ENCODE results near the gene AGGF1.
A peak's percentile ranks its signal among the peaks of the same experiment; 100 is the strongest.
"Not testable (repeated sequence)": the region's sequence is repeated elsewhere in the genome, so short reads cannot be mapped to it uniquely, and the experiment has no call there.

AGGF1 gene

DNA sequence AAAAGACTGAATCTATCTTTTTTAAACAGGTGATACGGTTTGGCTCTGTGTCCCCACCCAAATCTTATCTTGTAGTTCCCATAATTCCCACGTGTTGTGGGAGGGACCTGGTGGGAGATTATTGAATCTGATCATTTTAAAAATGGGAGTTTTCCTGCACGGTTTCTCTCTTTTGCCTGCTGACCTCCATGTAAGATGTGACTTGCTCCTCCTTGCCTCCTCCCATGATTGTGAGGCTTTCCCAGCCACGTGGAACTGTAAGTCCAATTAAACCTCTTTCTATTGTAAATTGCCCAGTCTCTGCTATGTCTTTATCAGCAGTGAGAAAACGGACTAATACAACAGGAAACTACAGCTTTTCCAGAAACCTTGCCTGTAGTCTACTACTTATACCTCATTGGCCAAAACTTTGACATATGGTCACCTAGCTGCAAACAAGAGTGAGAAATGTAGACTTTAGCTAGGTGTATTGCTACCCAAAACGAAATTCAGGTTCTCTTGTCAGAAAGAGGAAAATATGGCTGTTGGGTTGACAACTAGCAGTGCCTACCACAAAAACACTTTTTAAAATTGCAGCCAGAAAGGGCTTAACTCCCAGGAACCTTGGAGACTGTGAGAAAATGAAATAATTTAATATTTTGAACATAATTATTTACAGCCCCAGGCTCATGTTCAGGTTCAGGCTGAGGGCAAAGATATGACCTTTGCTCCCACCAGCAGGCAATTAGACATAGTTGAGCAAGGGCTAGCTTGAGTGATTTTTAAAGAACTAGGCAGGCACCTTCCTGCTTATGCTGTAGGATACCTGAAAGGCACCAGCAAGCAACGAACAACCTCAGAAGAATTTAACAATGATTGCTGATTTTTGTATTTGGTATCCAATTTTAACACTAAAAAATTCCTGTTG is 7.4 kb upstream of the AGGF1 start:
- no peak for DNase-seq (ENCODE audit: low spot score)

DNA sequence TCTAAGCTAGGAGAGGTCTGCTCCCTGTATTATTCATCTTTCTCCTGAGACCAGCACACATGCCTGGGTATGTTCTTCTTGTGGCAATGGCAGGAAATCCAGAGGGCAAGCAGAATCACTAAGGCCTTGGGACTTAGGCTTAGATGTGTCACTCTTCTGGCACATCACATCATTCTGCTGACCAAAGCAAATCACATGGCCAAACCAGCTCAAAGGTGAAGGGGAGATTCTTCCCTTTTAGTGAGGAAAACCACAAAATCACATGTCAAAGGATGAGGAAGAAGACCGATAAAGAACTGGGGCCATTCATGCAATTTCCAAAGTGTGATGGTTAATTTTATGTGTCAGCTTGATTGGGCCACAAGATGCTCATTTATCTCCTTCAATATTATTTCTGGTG is 5.7 kb upstream of the AGGF1 start:
- DNase-seq (ENCODE audit: low spot score): no peak

DNA sequence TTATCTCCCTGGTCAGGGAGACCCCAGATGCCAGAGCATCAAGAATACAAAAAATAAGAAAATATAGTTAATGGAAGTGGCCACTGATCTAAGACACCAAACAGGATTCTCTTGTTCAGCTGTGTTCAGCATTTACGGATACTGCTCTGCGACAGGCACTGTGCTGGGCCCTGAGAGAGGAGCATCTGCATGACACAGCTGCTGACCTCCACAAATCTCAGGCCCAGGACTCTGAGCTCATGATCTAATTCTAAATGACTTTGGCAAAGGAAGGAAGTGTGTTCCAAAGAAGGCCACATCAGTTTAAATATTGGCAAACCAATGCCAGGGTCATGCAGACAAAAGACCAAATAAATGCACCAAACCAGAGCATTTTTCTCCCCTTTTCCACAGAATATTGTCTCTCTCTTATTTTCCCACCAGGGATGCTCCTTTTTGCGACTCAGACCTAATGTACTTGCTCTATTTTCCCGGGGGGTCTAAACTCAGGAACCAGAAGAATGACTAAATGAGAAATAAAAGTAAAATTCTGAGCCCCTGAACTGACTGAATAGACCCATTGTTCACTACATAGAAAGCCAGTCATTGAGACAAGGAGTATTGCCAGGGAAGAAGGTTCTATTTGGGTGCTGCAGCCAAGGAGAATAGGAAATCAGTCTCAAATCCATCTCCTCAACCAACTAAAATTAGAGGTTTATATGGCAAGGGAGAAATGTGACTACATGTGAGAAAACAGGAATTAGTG is 1.4 kb upstream of the AGGF1 start:
- DNase-seq (ENCODE audit: low spot score): no peak

DNA sequence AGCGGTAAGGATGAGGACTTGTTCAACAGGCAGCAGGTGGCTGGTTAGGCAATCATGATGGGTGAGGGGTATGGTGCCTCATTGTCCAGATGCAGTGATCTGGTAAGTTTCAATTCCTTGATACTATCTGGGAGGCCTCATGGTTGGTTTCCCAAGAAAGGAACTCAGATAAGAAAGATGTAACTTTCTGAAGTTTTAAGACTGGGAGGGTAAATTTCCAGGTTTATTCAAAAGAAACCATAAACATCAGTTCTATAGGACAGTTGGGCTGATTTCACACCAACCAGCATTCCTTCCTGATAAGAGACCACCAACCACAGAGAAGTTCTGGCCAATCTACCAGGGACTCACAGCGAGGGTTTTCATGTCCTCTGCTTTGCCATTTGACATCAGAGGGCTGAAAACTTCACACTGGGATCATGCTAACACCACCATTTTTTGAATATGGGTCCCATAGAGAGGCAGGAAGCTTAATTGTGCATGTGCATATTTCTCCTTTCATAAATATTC is 773 bp upstream of the AGGF1 start:
- DNase-seq (ENCODE audit: low spot score): no peak

DNA sequence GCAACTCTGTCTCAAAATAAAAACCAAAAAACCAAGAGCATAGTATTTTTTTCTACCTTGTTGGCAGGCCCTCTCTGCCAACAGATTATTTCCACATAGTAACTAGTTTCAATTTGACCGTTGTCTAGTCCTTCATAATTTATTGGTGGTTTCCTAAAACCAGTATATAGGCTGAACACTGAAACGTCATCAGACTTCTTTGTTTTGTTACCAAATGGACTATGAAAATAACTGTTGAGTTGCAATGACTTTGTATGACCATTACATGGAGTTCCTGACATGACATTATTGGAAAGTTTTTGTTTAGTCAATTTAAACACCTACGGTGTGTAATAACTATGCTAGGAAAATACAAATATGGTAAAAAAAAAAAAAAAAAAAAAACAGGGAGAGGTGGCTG is 1.7 kb downstream of the AGGF1 start:
- DNase-seq (ENCODE audit: low spot score): no peak

DNA sequence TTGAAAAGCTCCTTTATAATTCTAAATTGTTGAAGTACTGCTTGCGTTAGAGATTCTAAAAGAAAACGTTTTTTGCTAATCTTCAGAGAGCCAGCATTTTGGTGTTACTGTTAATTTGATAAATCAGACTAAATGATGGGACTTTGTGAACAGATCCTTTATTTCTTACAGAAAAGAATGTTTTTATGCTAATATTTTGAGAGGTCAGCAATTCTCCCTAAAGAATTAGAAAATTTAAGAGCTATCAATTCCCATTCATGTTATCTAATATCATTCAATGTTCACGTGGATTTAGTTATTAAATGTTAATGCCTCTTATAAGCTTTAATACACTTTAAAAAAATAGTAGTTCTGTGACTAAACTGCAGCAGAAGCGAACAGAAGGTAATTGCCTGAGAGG is 2.4 kb downstream of the AGGF1 start:
- no peak for DNase-seq (ENCODE audit: low spot score)

DNA sequence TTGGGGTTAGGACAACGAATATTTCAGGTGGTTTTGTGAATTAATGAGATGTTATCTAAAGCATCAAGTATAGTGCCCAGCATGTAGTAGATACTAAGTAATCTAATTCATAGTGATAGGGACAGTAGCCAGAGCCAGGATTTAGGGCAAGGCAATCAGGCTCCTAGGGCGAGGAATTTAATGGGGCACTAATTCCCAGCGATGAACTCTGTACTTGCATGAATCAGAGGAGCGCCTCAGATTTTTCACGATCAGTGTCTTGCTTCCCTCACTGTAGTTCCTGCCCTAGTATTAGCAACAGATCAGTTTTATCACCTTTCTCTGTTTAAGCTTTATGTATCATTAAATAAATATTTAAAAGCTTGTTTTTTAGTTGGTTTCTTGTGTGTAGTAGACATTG is 3.1 kb downstream of the AGGF1 start:
- DNase-seq (ENCODE audit: low spot score): no peak

DNA sequence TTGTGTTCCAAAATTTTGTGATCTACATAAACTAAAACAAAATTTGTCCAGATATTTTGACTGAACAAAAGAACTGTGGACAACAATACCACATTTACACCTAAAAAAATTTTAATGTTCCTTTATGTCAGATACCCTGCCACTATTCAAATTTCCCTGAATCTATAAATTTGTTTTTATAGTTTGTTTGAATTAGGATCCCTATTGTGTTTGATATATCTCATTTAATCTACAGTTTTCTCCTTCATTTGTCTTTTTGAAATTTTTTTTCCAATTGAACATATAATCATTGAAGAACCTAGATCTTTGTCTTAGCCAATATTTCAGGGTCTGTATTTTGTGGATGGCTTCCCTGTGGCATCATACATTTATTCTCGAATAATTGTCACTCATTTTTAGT is 5.7 kb downstream of the AGGF1 start:
- DNase-seq (ENCODE audit: low spot score): no peak

DNA sequence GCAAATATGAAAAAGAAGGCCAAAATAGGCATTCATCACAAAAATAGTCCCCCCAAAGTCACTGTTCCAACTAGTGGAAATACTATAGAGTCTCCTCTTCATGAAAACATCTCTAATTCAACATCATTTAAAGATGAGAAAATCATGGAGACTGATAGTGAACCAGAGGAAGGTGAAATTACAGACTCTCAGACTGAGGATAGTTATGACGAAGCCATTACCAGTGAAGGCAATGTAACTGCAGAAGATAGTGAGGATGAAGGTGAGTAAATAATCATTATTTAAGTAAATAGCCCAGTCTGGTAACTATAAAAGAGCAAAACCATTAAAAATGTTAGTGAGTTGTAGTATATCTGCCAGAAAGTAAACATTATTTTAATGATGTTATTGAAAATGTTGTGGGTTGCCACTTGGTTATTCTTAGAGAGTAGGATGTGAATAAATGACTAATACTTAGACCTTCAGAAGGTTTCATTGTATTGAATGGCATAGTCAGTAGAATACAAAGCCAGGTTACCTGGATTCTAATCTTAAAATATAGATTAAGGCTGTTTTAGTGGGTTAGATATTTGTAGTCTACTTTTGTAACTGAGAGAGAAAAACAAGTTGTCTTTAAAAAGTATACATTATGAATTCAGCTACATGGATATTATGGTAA is 16.3 kb downstream of the AGGF1 start:
- no peak for DNase-seq (ENCODE audit: low spot score)

DNA sequence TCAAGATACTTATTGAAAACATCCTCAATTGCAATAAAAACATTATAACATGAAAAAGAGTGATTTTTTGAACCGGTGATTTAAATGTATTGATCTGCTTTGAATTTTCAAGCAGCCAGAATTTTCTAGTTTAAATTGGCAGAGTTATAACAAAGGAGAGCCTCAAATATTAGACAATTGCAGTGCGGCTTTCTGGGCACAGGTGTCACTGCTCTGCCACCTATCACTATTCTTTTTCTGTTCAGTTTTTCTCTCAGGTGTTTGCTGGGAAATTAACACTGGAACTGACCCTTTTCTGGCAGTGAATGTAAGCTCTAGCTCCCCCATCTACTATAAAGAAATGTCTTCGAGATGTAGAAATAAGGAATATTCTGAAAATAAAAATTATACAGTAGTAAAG is 33.8 kb downstream of the AGGF1 start:
- DNase-seq (ENCODE audit: low spot score): no peak

DNA sequence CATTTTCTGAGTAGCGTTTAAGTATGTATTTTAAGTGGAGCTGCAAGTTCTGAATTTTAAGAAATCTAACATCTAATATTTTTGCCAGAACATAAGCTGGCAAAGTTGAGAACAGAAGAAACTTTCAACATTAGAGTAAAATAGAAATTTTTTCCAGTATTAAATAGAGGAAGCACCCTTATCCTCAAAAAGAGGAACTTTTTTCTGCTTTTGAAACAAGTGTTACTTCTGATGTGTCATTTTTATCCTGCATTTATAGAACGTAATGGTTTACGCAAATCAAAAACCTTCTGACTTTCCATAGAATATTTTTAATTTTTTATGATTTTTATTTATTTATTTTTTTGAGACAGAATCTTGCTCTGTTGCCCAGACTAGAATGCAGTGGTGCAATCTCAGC is 35.1 kb downstream of the AGGF1 start:
- no peak for DNase-seq (ENCODE audit: low spot score)

DNA sequence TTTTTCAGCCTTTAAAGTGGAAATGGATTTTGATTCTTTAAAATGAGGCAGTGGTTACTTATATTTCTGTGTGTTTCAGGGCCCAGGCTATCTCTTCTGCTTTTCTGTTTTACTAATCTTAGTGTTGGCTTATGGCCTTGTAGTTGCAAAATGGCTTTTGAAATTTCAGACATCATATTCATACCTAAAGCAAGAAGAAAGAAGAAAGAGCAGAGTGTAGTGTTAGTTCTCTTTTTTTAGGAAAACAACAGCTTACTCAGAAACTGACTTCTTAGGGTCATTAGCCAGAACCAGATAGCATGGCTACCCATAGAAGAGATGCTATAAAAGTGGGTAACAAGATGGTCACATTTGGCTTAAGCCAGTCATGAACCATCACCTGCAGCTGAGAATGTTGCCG is 36.0 kb downstream of the AGGF1 start:
- no peak for DNase-seq (ENCODE audit: low spot score)

DNA sequence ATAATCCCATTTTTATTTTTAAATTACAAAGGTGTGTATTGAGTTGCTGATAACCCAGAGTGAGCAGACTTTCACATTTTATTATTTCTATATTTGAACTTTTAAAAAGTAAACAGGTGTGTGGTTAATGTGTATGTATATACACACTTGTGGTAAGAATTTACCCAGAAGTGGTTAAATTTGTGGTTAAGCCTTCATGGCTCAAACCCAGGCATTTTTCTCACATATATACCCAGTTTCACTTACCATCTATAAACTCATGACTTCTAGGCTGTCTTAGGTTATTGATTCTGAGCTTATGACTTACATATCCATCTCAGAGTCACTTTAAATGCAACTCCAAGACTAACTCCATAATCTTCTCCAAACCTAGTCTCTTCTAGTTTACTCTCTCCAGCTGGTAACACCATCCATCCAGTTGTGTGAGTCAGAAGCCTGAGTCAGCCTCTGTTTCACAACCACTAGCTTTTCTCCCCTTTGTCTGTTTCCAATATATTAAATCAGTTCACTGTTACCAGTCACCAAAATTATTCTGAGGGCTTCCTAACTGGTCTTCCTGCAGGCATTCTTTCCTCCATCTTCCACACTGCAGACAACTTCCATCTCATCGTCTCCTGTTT is 36.7 kb downstream of the AGGF1 start:
- no peak for DNase-seq (ENCODE audit: low spot score)

DNA sequence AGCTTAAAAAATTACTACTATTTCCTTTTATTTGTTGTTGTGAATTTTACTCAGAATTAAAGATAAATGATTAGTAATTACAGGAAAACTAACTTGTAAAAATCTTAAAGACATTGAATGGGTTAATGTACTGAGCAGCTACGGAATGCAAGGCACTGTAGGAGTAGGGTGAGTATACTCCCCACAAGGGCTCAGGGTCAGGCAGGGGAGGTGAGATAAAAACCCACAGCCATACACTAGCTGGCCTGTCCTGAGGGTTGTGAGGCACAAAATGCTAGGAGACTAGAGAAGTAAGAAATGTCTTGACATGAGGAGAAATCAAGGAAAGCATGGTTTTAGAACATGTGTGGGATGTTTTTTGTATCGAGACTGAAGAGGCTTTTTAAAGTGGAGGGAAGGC is 43.5 kb downstream of the AGGF1 start:
- DNase-seq (ENCODE audit: low spot score): no peak

DNA sequence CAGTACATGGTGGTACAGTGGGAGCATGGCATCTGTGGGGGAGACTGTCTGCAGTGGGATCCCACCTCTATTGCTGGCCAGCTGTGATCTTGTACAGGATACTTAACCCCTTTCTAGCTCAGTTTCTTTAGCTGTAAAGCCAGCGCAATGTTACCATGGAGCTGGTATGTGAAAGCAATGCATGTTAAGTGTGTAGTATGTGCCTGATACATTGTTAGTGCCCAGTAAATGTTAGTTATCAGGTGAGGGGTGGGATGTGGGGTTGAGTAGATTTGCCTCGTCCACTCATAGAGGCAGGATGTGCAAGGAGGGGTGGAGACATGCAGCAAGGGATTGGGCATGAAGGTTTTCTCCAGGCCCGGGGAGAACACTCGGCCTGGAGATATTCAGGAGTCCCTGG is 44.5 kb downstream of the AGGF1 start:
- DNase-seq (ENCODE audit: low spot score): no peak

DNA sequence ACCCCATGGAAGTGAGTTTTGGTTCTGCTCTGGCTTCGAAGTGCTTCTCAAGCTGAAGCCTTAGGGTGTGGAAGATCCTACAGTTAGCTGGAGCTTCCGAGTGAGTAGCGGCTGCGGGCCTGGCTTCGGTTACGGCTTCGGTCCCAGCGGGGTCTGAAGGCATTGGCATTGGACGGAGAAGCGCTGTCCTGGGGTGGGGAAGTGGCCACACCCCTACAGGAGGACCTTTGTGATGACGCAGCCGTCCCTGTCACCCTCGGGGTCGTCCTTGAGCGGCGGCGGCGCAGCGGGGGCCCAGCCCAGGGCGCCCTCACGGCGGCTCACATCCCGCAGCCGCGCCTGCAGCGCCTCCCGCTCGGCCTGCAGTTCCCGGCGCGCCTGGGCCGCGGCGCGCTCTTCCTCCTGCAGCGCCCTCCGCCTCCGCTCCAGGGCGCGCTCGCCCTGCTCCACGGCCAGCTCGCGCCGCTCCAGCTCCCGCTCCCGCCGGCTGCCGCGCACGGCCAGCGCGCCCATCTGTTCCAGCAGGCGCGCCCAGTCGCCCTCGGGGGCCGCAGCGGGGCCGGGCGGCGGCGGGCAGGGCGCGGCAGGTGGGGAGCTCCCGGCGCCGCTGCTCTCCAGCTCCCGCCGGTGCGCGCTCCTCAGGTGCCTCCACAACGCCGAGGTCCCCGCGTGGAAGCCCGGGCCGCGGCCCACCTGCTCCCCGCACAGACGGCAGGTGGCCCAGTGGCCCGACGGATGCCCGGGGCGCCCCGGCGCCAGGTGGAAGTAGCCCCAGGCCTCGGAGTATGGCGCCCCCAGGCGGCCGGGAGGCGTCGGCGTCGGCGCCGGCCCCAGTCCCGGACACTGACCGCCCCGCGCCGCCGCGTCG is 47.0 kb downstream of the AGGF1 start:
- peak; percentile 42 for DNase-seq (ENCODE audit: low spot score)

DNA sequence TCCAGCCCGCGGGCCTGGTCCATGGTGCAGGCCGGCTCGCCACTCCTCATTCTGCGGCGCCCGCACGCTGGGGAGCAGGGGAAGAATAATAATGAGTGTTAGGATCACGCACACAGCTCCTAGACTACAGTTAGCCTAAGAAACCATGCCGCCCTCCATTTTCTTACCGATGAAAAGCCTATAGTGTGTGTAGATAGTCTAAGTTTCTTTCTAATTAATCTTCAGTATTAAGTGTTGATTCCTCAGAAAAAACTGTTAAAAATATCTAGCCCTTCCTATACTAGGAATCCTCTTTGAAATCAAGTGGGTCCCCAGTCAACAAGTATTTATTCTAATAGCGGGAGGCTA is 47.6 kb downstream of the AGGF1 start:
- no peak for DNase-seq (ENCODE audit: low spot score)

DNA sequence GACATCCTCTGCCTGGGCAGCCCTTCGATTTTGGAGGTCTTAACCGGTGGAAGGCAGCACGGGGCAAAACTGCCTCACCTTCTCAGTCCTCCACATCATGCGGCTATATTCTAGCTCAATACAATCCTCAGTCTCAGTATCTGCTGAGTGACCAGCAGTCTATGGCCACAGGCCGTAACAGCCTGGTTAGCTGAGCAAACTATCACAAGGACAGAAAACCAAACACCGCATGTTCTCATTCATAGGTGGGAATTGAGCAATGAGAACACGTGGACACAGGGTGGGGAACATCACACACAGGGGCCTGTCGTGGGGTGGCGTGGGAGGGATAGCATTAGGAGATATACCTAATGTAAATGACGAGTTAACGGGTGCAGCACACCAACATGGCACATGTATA is 50.3 kb downstream of the AGGF1 start:
- not testable (repeated sequence) for DNase-seq (ENCODE audit: low spot score)

DNA sequence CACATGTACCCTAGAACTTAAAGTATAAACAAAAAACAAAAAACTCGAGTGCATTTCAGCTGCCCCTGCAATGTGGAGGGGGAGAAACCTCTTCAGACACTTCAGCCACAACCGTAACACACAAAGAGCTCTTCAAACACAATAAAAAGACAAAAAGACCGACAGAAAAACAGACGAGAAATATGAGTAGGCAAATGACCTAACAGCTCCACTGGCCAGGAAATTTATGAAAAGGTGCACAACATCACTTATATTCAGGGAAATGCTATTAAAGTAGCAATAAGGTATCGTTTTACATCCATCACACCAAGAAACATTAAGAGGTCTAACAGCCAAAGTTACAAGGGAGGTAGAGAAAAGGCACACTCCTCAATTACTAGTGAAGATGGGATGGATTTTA is 50.7 kb downstream of the AGGF1 start:
- DNase-seq (ENCODE audit: low spot score): no peak

DNA sequence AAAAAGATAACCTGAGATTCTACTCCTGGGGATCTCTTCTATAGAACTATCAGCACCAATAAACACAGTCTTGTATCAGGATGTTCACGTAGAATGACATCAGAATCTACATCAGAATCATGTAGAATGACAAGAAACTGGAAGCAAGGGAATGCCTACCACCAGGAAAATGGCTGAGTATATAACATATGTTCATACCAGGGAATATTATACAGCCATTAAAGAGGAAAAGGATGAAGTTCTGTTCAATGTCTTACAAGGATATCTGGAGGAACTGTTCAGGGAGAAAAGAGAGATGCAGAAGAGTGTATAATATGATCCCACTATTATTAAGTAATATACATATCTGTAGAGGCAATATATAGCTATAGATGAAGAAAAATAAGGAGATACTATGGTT is 52.1 kb downstream of the AGGF1 start:
- DNase-seq (ENCODE audit: low spot score): no peak

DNA sequence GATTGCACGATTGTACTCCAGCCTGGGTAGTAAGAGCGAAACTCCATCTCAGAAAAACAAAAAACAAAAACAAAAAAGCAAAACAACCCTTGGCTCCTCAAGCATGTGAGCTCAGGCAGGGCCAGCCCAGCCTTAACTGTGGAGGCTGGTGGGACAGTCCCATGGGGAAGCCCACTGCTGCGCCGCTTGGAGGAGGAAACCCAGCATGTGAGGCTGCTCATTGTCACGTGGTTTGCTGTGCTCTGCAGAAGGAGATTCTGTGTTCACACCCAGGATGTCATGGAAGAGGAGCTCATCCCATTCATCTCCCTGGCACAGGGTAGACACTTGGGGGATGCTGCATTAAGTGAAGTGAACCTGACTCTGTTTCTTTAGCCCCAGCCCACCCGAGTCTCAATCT is 52.9 kb downstream of the AGGF1 start:
- DNase-seq (ENCODE audit: low spot score): no peak

DNA sequence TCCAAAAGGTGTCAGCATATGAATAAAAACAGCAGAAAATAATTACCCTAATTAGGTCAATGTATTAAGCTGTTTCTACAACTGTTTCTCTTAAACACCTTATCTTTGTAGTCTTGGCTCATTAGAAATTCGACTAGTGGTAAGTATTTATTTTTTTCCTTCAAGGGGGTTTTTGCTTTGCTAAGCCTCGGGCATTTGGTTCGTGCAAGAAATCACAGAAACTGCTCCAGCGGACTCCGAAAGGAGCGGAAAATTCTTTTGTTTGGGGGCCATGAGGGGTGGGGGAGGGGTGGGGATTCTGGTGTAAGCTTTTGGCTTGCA is 56.1 kb downstream of the AGGF1 start:
- no peak for DNase-seq (ENCODE audit: low spot score)

Data from CD4-positive, alpha-beta T cell treated with Interleukin-2 at 100 ng/mL for 4 hours (primary cell).